Pericardium fibroblast (primary cell): ENCODE measurements around the gene UPK3BL2. TPM values are rescaled to one million over a fixed set of nuclear protein-coding genes. Genes with fewer than 3 reads are reported as not detected.

ENCODE experiments used
- total RNA-seq: library from RNA; depleted of rRNA; stranded (reverse); fragments of >200 nt; gene quantifications from 2 replicates; pipeline ENCODE4 v1.2.3, GENCODE V29; 2015

The UPK3BL2 gene
- 0.09 and 0.35 TPM in 2 replicates for total RNA-seq

GRCh38 chr7:102543596-102543995 is at the start of gene UPK3BL2:
Gene UPK3BL2, minus strand, starts transcription at chr7:102543696. Its CDS starts 60 bp downstream, at chr7:102543636.

GRCh38 chr7:102572261-102573239 is 29.1 kb upstream of the UPK3BL2 start, which contains the start of gene POLR2J3:
Gene POLR2J3, minus strand, starts transcription at chr7:102572583. Its CDS starts 62 bp downstream, at chr7:102572521.

GRCh38 chr7:102550808-102551422 is 7.4 kb upstream of the UPK3BL2 start, which contains the start of gene SPDYE2:
Gene SPDYE2, plus strand, starts transcription at chr7:102551226. Its CDS starts 2,030 bp downstream, at chr7:102553256.

GRCh38 chr7:102517550-102518147 is 25.8 kb downstream of the UPK3BL2 start, which contains the start of gene RASA4B:
Gene RASA4B, minus strand, starts transcription at chr7:102517777. Its CDS starts 67 bp downstream, at chr7:102517710.

Other genes with a start within 250 kb of the UPK3BL2 start
- not detected in 2 replicates for gene SPDYE6, start 187.3 kb downstream of the UPK3BL2 start, total RNA-seq
- gene PRKRIP1, start 147.3 kb downstream of the UPK3BL2 start, total RNA-seq = 11.2 and 14.8 TPM in 2 replicates
- gene ORAI2, start 110.1 kb downstream of the UPK3BL2 start, total RNA-seq = 28.3 and 34.1 TPM in 2 replicates
- 22.4 and 28.2 TPM in 2 replicates for gene ALKBH4, start 78.8 kb downstream of the UPK3BL2 start, total RNA-seq
- 5.6 and 7.5 TPM in 2 replicates for gene LRWD1, start 78.7 kb downstream of the UPK3BL2 start, total RNA-seq
- gene POLR2J, start 64.8 kb downstream of the UPK3BL2 start, total RNA-seq = 24.0 and 47.8 TPM in 2 replicates
- 1.8 and 10.6 TPM in 2 replicates for gene RASA4B, start 25.9 kb downstream of the UPK3BL2 start, total RNA-seq
- not detected in 2 replicates for gene SPDYE2, start 7.5 kb upstream of the UPK3BL2 start, total RNA-seq
- 4.1 and 13.4 TPM in 2 replicates for gene POLR2J3, start 28.9 kb upstream of the UPK3BL2 start, total RNA-seq
- gene RASA4, start 73.1 kb upstream of the UPK3BL2 start, total RNA-seq = 6.0 and 9.3 TPM in 2 replicates
- 20.4 and 22.5 TPM in 2 replicates for gene UPK3BL1, start 99.1 kb upstream of the UPK3BL2 start, total RNA-seq
- not detected in 2 replicates for gene SPDYE2B, start 106.6 kb upstream of the UPK3BL2 start, total RNA-seq
- 0.23 TPM in 1 of 2 replicates, not detected in the other for gene POLR2J2, start 128.0 kb upstream of the UPK3BL2 start, total RNA-seq
- 2.3 and 4.0 TPM in 2 replicates for gene FAM185A, start 205.3 kb upstream of the UPK3BL2 start, total RNA-seq